GM23248 (cell line): ENCODE data around the gene MICAL2. TPM values are rescaled to one million over a fixed set of nuclear protein-coding genes. Genes with fewer than 3 reads are reported as not detected.
A peak's percentile ranks its signal among the peaks of the same experiment; 100 is the strongest.

ENCODE experiments used
- DNase-seq: peaks from one replicate; pipeline ENCODE4 v3.0.0-alpha.2; 2015
- H2AFZ ChIP-seq: fragments of 200-600 bp; sonication (generic); 2 replicates; pipeline ENCODE4 v1.6.1; 2016; ENCODE audit warnings: antibody characterized with exemption
- H3F3A ChIP-seq: fragments of 200-600 bp; sonication (generic); 2 replicates; pipeline ENCODE4 v1.6.1; 2016; ENCODE audit warnings: mild to moderate bottlenecking, antibody characterized with exemption, mixed run types; ENCODE audit not compliant: insufficient read depth
- H3K27ac ChIP-seq: fragments of 200-600 bp; sonication (generic); 2 replicates; pipeline ENCODE4 v1.5.1; 2016; ENCODE audit warnings: mild to moderate bottlenecking
- H3K27me3 ChIP-seq: fragments of 200-600 bp; sonication (generic); replicated peaks from 2 replicates; pipeline ENCODE4 v1.6.1; 2016; ENCODE audit warnings: mild to moderate bottlenecking; ENCODE audit not compliant: insufficient read depth
- H3K36me3 ChIP-seq: fragments of 200-600 bp; sonication (generic); 2 replicates; pipeline ENCODE4 v1.6.1; 2016; ENCODE audit warnings: low read depth, mild to moderate bottlenecking
- H3K4me1 ChIP-seq: fragments of 200-600 bp; sonication (generic); 2 replicates; pipeline ENCODE4 v1.6.1; 2016; ENCODE audit warnings: mild to moderate bottlenecking; ENCODE audit not compliant: insufficient read depth
- H3K4me2 ChIP-seq: fragments of 200-600 bp; sonication (generic); one replicate; pipeline ENCODE4 v1.6.1; 2016; ENCODE audit warnings: mild to moderate bottlenecking; ENCODE audit not compliant: unreplicated experiment
- H3K4me3 ChIP-seq: fragments of 200-600 bp; sonication (generic); 2 replicates; pipeline ENCODE4 v1.5.1; 2016; ENCODE audit warnings: mild to moderate bottlenecking
- H3K79me2 ChIP-seq: fragments of 200-600 bp; sonication (generic); 2 replicates; pipeline ENCODE4 v1.6.1; 2016; ENCODE audit warnings: mild to moderate bottlenecking; ENCODE audit not compliant: insufficient read depth
- H3K9ac ChIP-seq: fragments of 200-600 bp; sonication (generic); 2 replicates; pipeline ENCODE4 v1.6.1; 2016; ENCODE audit warnings: mild to moderate bottlenecking
- H3K9me2 ChIP-seq: fragments of 200-600 bp; sonication (generic); 2 replicates; pipeline ENCODE4 v1.6.1; 2016; ENCODE audit warnings: mixed run types, mild to moderate bottlenecking, moderate library complexity; ENCODE audit not compliant: insufficient read depth
- H3K9me3 ChIP-seq: fragments of 200-600 bp; sonication (generic); one replicate; pipeline ENCODE4 v1.6.1; 2017; ENCODE audit warnings: low read depth
- H4K20me1 ChIP-seq: fragments of 200-600 bp; sonication (generic); 2 replicates; pipeline ENCODE4 v1.6.0; 2016; ENCODE audit not compliant: insufficient read depth
- EZH2 ChIP-seq: fragments of 200-600 bp; sonication (generic); IDR thresholded peaks from 2 replicates; pipeline ENCODE4 v1.6.1; 2018; ENCODE audit warnings: antibody characterized with exemption, mild to moderate bottlenecking; ENCODE audit not compliant: insufficient read depth, poor library complexity, severe bottlenecking
- EZH2phosphoT487 ChIP-seq: fragments of 200-600 bp; sonication (generic); IDR thresholded peaks from 2 replicates; pipeline ENCODE4 v1.6.1; 2018; ENCODE audit warnings: antibody characterized with exemption, moderate library complexity, mild to moderate bottlenecking, low read depth; ENCODE audit not compliant: insufficient read depth
- WGBS, 2 experiments: methylation state at CpG; one replicate each; pipeline ENCODE4 v1.1.6; 2015 to 2017; ENCODE audit warnings: low lambda C conversion rate in 2 of 2, low coverage in 1 of 2; ENCODE audit errors: missing lambda C conversion rate in 2 of 2; 5-methylcytosine and 5-hydroxymethylcytosine counted together
- in situ Hi-C: fragments of 300-500 bp; cut with MboI; formaldehyde crosslinking; loops from 2 replicates; pipeline ENCODE4 v1.15.0; 2020
- polyA plus RNA-seq: library from polyadenylated mRNA; unstranded; fragments of >200 nt; fragmentation: Nextera tagmentation; extraction: Ambion mirVana; gene quantifications from 2 replicates; pipeline ENCODE4 v1.2.1, GENCODE V29; 2016
- total RNA-seq: library from RNA; depleted of rRNA; stranded (reverse); fragments of >200 nt; shearing (Covaris generic); gene quantifications from 2 replicates; pipeline ENCODE4 v1.2.3, GENCODE V29; 2014

The MICAL2 gene
- total and polyA plus RNA-seq, 2 experiments from 2014 or later, result 83.3 to 158 TPM

GRCh38 chr11:12232817-12233601 is 122.6 kb downstream of the MICAL2 start:
- peaks cover 26% of the 10 kb centered on the region for H3K4me1 ChIP-seq
- 69 to 71% methylated on average over 4 of the region's 4 CpGs for WGBS, 2 experiments
- peaks cover 51% of the 10 kb centered on the region for H3F3A ChIP-seq

DNA sequence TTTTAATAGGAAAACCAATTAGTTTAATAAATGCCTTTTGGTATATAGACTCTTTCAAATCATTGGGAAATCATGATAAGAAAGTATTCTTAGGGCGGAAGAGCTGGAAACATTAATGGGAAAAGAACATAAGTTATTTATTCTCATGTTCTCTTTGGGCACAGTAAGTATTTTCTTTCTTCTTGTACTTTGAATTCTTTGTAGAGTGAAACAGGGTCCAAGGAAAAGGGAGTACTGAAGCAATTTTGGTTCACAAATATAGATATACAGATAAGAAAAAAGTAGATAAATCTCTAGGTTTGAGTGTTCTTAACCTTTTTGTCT is 123.2 kb downstream of the MICAL2 start:
- Histone ChIP-seq H3K79me2 (peaks cover 20% of the 10 kb centered on the region), H4K20me1 (no peaks in the 10 kb centered on the region), H3K27ac (peak overlapping the region; percentile 96), H3K4me1 (peaks cover 26% of the 10 kb centered on the region), H2AFZ (no peak overlapping the region), H3K9me2 (no peaks in the 10 kb centered on the region), H3K4me3 (no peak overlapping the region), H3K9me3 (no peaks in the 10 kb centered on the region), H3K27me3 (no peaks in the 10 kb centered on the region), H3K4me2 (peak overlapping the region; percentile 47), H3K36me3 (peaks cover 27% of the 10 kb centered on the region; the same call in 1 of the 2 replicates), H3K9ac (peak overlapping the region; percentile 72), H3F3A (peaks cover 53% of the 10 kb centered on the region)
- no peak for DNase-seq
- no peak for TF ChIP-seq EZH2phosphoT487
- TF ChIP-seq EZH2, result no peak
- in situ Hi-C loops, result loop anchor here (25.0 kb wide), 1 partner anchor 171 kb away; no protein-coding TSS in a partner anchor
- 100% methylated on average over 1 of the region's 1 CpG for WGBS, 2 experiments

More at GRCh38 chr11:12232817-12233601, 122.6 kb downstream of the MICAL2 start:
- Histone ChIP-seq H3K27ac (peak overlapping the region; percentile 96), H3K27me3 (no peaks in the 10 kb centered on the region), H3K9me2 (no peaks in the 10 kb centered on the region), H3K9me3 (no peaks in the 10 kb centered on the region), H3K9ac (peak overlapping the region; percentile 72), H3K4me3 (no peak overlapping the region), H3K4me2 (peak overlapping the region; percentile 47), H3K79me2 (peaks cover 20% of the 10 kb centered on the region), H3K36me3 (peaks cover 25% of the 10 kb centered on the region; the same call in 1 of the 2 replicates), H4K20me1 (no peaks in the 10 kb centered on the region), H2AFZ (no peak overlapping the region)
- in situ Hi-C loops, result loop anchor here (25.0 kb wide), 1 partner anchor 171 kb away; no protein-coding TSS in a partner anchor
- DNase-seq, result peak; percentile 95
- TF ChIP-seq EZH2 (no peak), EZH2phosphoT487 (no peak)

- H3K36me3 ChIP-seq, result peaks cover 27% of the 10 kb centered on the region; the same call in 1 of the 2 replicates
Measured at GRCh38 chr11:12234221-12234620, 123.8 kb downstream of the MICAL2 start.

DNA sequence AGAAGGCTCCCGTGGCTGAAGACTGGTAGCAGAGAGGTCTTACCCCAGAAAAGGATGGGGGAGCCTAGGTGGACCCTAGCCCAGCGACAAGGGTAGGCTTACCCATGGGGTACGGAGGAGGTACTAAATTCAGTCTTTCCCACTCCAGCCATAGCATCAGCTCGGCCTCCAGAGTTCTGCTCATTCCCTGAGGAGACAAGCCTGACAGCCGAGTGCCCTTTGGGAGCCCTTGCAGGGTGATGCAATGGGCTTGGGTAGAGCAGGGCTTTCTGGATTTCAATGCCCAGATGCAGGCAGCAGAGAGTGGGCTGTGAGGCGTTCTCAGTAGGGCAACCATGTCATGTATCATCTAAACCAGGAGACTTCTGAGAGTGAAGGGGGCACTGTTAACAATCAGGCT is 124.7 kb downstream of the MICAL2 start:
- no peak for DNase-seq
- in situ Hi-C loops, result loop anchor here (25.0 kb wide), 1 partner anchor 173 kb away; no protein-coding TSS in a partner anchor

More at GRCh38 chr11:12234221-12234620, 123.8 kb downstream of the MICAL2 start:
- DNase-seq, result no peak
- no peak overlapping the region for H3K4me3 ChIP-seq
- in situ Hi-C loops, result loop anchor here (25.0 kb wide), 1 partner anchor 172 kb away; no protein-coding TSS in a partner anchor
- H3K27ac ChIP-seq, result peak overlapping the region; percentile 96
- peaks cover 28% of the 10 kb centered on the region for H3K4me1 ChIP-seq
- H2AFZ ChIP-seq, result no peak overlapping the region
- peaks cover 59% of the 10 kb centered on the region for H3F3A ChIP-seq
- TF ChIP-seq EZH2 (no peak), EZH2phosphoT487 (no peak)
- 48 to 50% methylated on average over 1 of the region's 1 CpG for WGBS, 2 experiments
- H3K4me2 ChIP-seq, result no peak overlapping the region
- peaks cover 20% of the 10 kb centered on the region for H3K79me2 ChIP-seq
- H3K27me3 ChIP-seq, result no peaks in the 10 kb centered on the region
- no peaks in the 10 kb centered on the region for H3K9me2 ChIP-seq
- H3K9me3 ChIP-seq, result no peaks in the 10 kb centered on the region
- peak overlapping the region; percentile 72; the same call in 1 of the 2 replicates for H3K9ac ChIP-seq
- H4K20me1 ChIP-seq, result no peaks in the 10 kb centered on the region

More for the DNA sequence above, 124.7 kb downstream of the MICAL2 start:
- Histone ChIP-seq H4K20me1 (no peaks in the 10 kb centered on the region), H3K27me3 (no peaks in the 10 kb centered on the region), H3K4me2 (no peak overlapping the region), H3K9ac (no peak overlapping the region), H3F3A (peaks cover 64% of the 10 kb centered on the region), H3K9me2 (no peaks in the 10 kb centered on the region), H3K79me2 (peaks cover 25% of the 10 kb centered on the region), H3K9me3 (no peaks in the 10 kb centered on the region), H3K36me3 (peaks cover 33% of the 10 kb centered on the region; the same call in 1 of the 2 replicates), H3K4me1 (peaks cover 34% of the 10 kb centered on the region), H2AFZ (no peak overlapping the region), H3K4me3 (no peak overlapping the region), H3K27ac (peak overlapping the region; percentile 96; the same call in 1 of the 2 replicates)
- TF ChIP-seq EZH2phosphoT487 (no peak), EZH2 (no peak)
- WGBS, 2 experiments, result 93 to 97% methylated on average over 6 of the region's 6 CpGs
